Mucosa of descending colon (tissue), 3 donors: ENCODE results near the gene STUB1. TPM values are rescaled to one million over a fixed set of nuclear protein-coding genes. Genes with fewer than 3 reads are reported as not detected.
A peak's percentile ranks its signal among the peaks of the same experiment; 100 is the strongest.

Experiments
- ATAC-seq: fragments of 200-7000 bp; cut with Tn5 transposase; one replicate; pipeline ENCODE4 v1.9.1; 2020; ENCODE audit warnings: mild to moderate bottlenecking, moderate library complexity
- DNase-seq, 3 donors: peaks; one replicate each; pipeline ENCODE4 v3.0.0-alpha.2; 2020
- H3K36me3 ChIP-seq: fragments of 200-600 bp; one replicate; pipeline ENCODE4 v1.8.0; 2021; ENCODE audit warnings: low read depth, mild to moderate bottlenecking
- H3K4me1 ChIP-seq: fragments of 200-600 bp; one replicate; pipeline ENCODE4 v1.8.0; 2021; ENCODE audit warnings: low read depth, mild to moderate bottlenecking
- H3K4me3 ChIP-seq: fragments of 200-600 bp; one replicate; pipeline ENCODE4 v1.8.0; 2021; ENCODE audit warnings: mild to moderate bottlenecking
- H3K9me3 ChIP-seq: fragments of 200-600 bp; one replicate; pipeline ENCODE4 v1.8.0; 2021; ENCODE audit warnings: mild to moderate bottlenecking
- intact Hi-C, 2 donors: fragments of 100-400 bp; cut with DNase I in 1 of 2; cut with micrococcal nuclease in 1 of 2; formaldehyde crosslinking; loops; one replicate each; pipeline versions ENCODE4 v1.11.0 to v1.11.1; 2022; cut with DNase I, micrococcal nuclease
- total RNA-seq, 3 donors: library from RNA; stranded (reverse); fragmentation: NEBNext Ultra II Directional in 2 of 3; extraction: Animal tissue kit (Norgen Biotek cat#: 25700) in 2 of 3; gene quantifications; one replicate each; pipeline versions ENCODE4 v1.2.1 to v1.2.4, GENCODE V29; 2021 to 2023
- TF ChIP-seq, protein P1 (sequence below): fragments of 200-600 bp; IDR thresholded peaks from one replicate; pipeline ENCODE4 v1.8.0; 2022; ENCODE audit warnings: antibody characterized with exemption, mild to moderate bottlenecking
- donor health status: DM: no; HTN: no; CAD: no; lungs with moderate emphysema.
- donor health status: DM: no; HTN: no; CAD: no.
- donor health status: DM: no; HTN: yes; CAD: no.

The STUB1 gene
- total RNA-seq, 3 donors from 2014 or later, result 77.8 to 119 (median 108) TPM

DNA sequence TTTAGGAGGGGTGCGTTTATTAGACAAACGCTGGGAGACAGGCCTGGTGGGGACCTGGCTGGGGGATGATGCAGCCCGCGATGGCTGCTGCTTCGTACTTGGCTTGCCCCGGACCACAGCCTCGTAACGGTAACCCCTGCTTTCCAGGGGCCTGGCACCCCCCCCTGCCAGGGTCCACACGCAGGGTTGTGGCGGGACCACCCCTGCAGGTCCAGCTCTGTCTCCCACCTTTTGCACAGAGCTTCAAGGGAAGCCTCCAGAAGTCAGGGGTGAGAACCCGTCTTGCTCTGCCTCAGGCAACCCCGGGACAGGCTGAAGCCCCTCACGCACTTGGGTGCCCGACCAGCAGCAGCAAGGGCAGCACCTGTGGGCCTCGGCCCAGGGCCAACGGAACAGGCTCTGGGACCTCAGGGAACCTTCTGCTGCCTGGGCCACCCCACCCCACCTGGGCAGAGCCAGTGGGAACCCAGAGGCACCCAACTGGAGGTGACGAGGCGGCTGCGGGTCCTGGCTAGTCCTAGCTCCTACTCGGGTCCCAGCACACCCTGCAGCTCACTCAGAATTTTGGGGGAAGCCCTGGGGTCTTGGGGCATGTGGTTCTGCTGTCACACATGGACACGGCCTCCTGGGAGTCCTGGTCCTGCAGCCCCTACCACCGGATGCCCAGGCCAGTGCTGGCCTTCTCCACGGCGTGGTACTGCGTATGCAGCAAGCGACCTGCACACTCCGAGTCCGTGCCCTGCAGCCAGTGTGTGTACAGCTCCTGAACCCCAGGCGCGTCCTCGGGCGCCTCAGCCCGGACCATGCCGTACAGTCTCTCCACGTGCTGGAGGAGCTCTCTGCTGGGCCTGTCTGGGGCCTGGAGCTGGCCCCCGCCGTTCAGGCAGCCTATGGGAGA, 49.8 kb downstream of the STUB1 start:
- H3K9me3 ChIP-seq, result no peaks in the 10 kb centered on the region
- peaks cover 9% of the 10 kb centered on the region for H3K36me3 ChIP-seq
- ATAC-seq (no peak), DNase-seq (peak in 1 of 3 donors; percentile 59)
- peaks cover 22% of the 10 kb centered on the region for H3K4me1 ChIP-seq
- intact Hi-C loops, result no loop called here
- H3K4me3 ChIP-seq, result no peak overlapping the region
- TF ChIP-seq, protein P1, sequence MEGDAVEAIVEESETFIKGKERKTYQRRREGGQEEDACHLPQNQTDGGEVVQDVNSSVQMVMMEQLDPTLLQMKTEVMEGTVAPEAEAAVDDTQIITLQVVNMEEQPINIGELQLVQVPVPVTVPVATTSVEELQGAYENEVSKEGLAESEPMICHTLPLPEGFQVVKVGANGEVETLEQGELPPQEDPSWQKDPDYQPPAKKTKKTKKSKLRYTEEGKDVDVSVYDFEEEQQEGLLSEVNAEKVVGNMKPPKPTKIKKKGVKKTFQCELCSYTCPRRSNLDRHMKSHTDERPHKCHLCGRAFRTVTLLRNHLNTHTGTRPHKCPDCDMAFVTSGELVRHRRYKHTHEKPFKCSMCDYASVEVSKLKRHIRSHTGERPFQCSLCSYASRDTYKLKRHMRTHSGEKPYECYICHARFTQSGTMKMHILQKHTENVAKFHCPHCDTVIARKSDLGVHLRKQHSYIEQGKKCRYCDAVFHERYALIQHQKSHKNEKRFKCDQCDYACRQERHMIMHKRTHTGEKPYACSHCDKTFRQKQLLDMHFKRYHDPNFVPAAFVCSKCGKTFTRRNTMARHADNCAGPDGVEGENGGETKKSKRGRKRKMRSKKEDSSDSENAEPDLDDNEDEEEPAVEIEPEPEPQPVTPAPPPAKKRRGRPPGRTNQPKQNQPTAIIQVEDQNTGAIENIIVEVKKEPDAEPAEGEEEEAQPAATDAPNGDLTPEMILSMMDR, result no peak

DNA sequence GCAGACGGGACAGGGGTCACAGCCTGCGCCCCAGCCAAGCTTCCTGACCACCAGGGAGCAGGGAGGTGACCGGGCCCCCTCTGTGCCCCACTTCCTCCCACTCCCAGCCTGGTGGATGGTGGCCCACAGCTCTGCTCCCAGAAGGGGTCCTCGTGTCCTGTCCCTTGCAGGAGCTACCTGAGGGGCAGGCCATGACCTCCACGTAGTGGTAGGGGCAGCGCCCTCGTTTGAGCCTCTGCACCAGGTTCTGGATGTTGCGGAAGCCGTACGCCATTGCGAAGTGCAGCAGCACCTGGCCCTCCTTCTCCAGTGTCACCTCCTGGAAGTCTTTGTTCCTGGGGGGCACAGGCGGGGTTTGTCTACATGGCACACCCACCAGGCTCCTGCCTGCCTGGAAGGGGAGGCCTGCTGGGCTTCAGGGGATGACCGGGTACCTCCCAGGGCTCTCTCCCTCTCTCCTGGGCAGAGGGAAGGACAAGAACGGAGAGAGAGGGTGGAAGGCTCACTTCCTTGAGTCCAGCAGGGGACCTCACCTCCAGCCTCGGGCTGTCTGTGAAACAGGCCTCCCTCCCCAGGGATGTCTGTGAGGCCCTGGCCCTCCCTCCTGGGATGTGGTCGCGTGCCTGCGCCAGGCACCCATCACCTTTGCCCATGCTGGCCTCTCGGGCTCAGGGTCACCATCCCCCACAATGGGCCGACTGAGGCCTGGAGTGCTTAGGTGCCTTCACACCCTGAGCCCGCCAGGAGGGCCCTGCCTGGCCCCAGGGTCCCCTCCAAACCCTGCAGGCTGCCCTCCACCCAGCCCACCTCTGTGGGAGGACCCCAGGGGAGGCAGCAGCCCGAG, 50.7 kb downstream of the STUB1 start:
- peaks cover 9% of the 10 kb centered on the region for H3K36me3 ChIP-seq
- intact Hi-C loops, result no loop called here
- no peak for ATAC-seq

DNA sequence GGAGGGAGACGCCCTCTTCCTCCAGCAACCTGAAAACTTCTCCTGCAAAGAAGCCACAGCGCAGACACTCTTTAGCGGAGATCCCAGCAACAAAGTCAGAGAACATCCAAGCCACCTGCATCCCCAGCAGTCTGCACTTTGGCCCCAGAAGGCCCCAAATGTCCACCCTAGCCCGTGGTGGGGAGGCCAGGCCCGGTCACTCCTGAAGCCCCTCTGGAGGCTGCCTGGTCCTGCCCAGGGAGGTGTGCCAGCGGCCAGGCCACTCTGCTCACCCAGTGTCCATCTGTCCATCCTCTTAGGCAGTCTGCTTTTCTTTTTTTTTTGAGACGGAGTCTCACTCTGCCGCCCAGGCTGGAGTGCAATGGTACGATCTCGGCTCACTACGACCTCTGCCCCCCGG, 52.1 kb downstream of the STUB1 start:
- Histone ChIP-seq H3K4me1 (peaks cover 11% of the 10 kb centered on the region), H3K4me3 (no peak overlapping the region), H3K9me3 (no peaks in the 10 kb centered on the region), H3K36me3 (peaks cover 9% of the 10 kb centered on the region)
- ATAC-seq, result no peak
- intact Hi-C loops, result no loop called here
- DNase-seq, result no peak
- TF ChIP-seq, protein P1, result no peak

More for the DNA sequence above, 50.7 kb downstream of the STUB1 start:
- Histone ChIP-seq H3K4me3 (no peak overlapping the region), H3K4me1 (peaks cover 22% of the 10 kb centered on the region), H3K9me3 (no peaks in the 10 kb centered on the region)
- peak in 1 of 3 donors; percentile 51 for DNase-seq
- TF ChIP-seq, protein P1, result no peak

Other genes with a start within 250 kb of the STUB1 start
- 100 to 1,000 TPM in 2 of 3 donors, 10 to 100 TPM in 1; 73.5 to 110 (median 109) TPM for gene CAPN15, start 152.7 kb upstream of the STUB1 start, total RNA-seq
- not detected for gene PRR35, start 120.0 kb upstream of the STUB1 start, total RNA-seq
- gene NHLRC4, start 113.4 kb upstream of the STUB1 start, total RNA-seq, result under 1 TPM; 0.26 to 0.82 (median 0.36) TPM
- 10 to 100 TPM; 37.8 to 39.6 (median 38.4) TPM for gene PIGQ, start 110.4 kb upstream of the STUB1 start, total RNA-seq
- 10 to 100 TPM; 31.2 to 51.0 (median 40.1) TPM for gene RAB40C, start 90.3 kb upstream of the STUB1 start, total RNA-seq
- gene WFIKKN1, start 49.4 kb upstream of the STUB1 start, total RNA-seq, result 1 to 10 TPM; 1.1 to 2.2 (median 1.6) TPM
- gene METTL26, start 44.1 kb upstream of the STUB1 start, total RNA-seq, result 10 to 100 TPM; 40.3 to 52.4 (median 50.0) TPM
- gene MCRIP2, start 38.6 kb upstream of the STUB1 start, total RNA-seq, result 100 to 1,000 TPM in 2 of 3 donors, 10 to 100 TPM in 1; 76.3 to 116 (median 100) TPM
- gene WDR90, start 31.0 kb upstream of the STUB1 start, total RNA-seq, result 10 to 100 TPM; 35.0 to 54.9 (median 50.2) TPM
- 100 to 1,000 TPM; 124 to 138 (median 127) TPM for gene RHOT2, start 12.3 kb upstream of the STUB1 start, total RNA-seq
- gene RHBDL1, start 4.7 kb upstream of the STUB1 start, total RNA-seq, result 1 to 10 TPM; 2.8 to 3.4 (median 3.0) TPM
- 10 to 100 TPM; 39.5 to 60.5 (median 46.9) TPM for gene JMJD8, start 3.9 kb downstream of the STUB1 start, total RNA-seq
- gene WDR24, start 10.0 kb downstream of the STUB1 start, total RNA-seq, result 10 to 100 TPM in 2 of 3 donors, 1 to 10 TPM in 1; 9.2 to 13.4 (median 10.5) TPM
- gene FBXL16, start 25.4 kb downstream of the STUB1 start, total RNA-seq, result 1 to 10 TPM; 1.3 to 2.2 (median 2.1) TPM
- gene METRN, start 34.7 kb downstream of the STUB1 start, total RNA-seq, result 10 to 100 TPM; 15.8 to 34.5 (median 22.0) TPM
- gene ANTKMT, start 40.7 kb downstream of the STUB1 start, total RNA-seq, result 10 to 100 TPM; 36.2 to 39.9 (median 39.8) TPM
- gene CCDC78, start 46.0 kb downstream of the STUB1 start, total RNA-seq, result under 1 TPM; 0.47 to 0.96 (median 0.80) TPM
- 1 to 10 TPM; 1.9 to 6.6 (median 3.5) TPM for gene HAGHL, start 46.7 kb downstream of the STUB1 start, total RNA-seq
- 10 to 100 TPM; 37.7 to 48.7 (median 47.6) TPM for gene CIAO3, start 60.6 kb downstream of the STUB1 start, total RNA-seq
- 1 to 10 TPM; 3.4 to 7.0 (median 4.7) TPM for gene MSLN, start 80.3 kb downstream of the STUB1 start, total RNA-seq
- 10 to 100 TPM; 19.8 to 20.0 (median 19.8) TPM for gene RPUSD1, start 108.0 kb downstream of the STUB1 start, total RNA-seq
- 10 to 100 TPM; 11.9 to 32.4 (median 12.3) TPM for gene CHTF18, start 108.2 kb downstream of the STUB1 start, total RNA-seq
- gene GNG13, start 120.3 kb downstream of the STUB1 start, total RNA-seq, result 1 to 10 TPM in 1 of 3 donors, under 1 TPM in 1, not detected in 1; 0.31 to 1.0 TPM